GM21825 (cell line): Measurements from ENCODE around the gene GSTM2.
A peak's percentile ranks its signal among the peaks of the same experiment; 100 is the strongest.
"Not testable (repeated sequence)": the region's sequence is repeated elsewhere in the genome, so short reads cannot be mapped to it uniquely, and the experiment has no call there.

Experiments used
- ATAC-seq: cut with Tn5 transposase; IDR thresholded peaks from one replicate; pipeline ENCODE4 v1.9.1; 2021; ENCODE audit warnings: mild to moderate bottlenecking, moderate library complexity; ENCODE audit not compliant: unreplicated experiment

GSTM2 gene

GRCh38 chr1:109673861-109674260, 6.0 kb downstream of the GSTM2 start:
- ATAC-seq, result not testable (repeated sequence)

GRCh38 chr1:109676683-109677381, 9.0 kb downstream of the GSTM2 start:
- ATAC-seq, result not testable (repeated sequence)

- no peak for ATAC-seq
Observed at GRCh38 chr1:109677459-109677858, 9.6 kb downstream of the GSTM2 start.

- not testable (repeated sequence) for ATAC-seq
Observed at GRCh38 chr1:109678637-109679036, 10.8 kb downstream of the GSTM2 start.

- ATAC-seq, result not testable (repeated sequence)
Observed at GRCh38 chr1:109684777-109685176, 16.9 kb downstream of the GSTM2 start.

- not testable (repeated sequence) for ATAC-seq
Observed at GRCh38 chr1:109685399-109685798, 17.5 kb downstream of the GSTM2 start.

- not testable (repeated sequence) for ATAC-seq
Observed at GRCh38 chr1:109685890-109686289, 18.0 kb downstream of the GSTM2 start.

GRCh38 chr1:109687109-109687508, 19.3 kb downstream of the GSTM2 start:
- ATAC-seq, result peak; percentile 9

- peak; percentile 98 for ATAC-seq
Observed at GRCh38 chr1:109687641-109688499, 20.0 kb downstream of the GSTM2 start, which contains the start of gene GSTM1. Gene GSTM1, plus strand, starts transcription at chr1:109687817. Its CDS starts 57 bp downstream, at chr1:109687874.

- ATAC-seq, result no peak
Observed at GRCh38 chr1:109689844-109690405, 22.1 kb downstream of the GSTM2 start.

- ATAC-seq, result no peak
Observed at GRCh38 chr1:109691759-109692158, 23.9 kb downstream of the GSTM2 start.

GRCh38 chr1:109694400-109694799, 26.5 kb downstream of the GSTM2 start:
- not testable (repeated sequence) for ATAC-seq

- not testable (repeated sequence) for ATAC-seq
Observed at GRCh38 chr1:109695138-109695537, 27.3 kb downstream of the GSTM2 start.

- no peak for ATAC-seq
Observed at GRCh38 chr1:109697066-109697465, 29.2 kb downstream of the GSTM2 start.

- not testable (repeated sequence) for ATAC-seq
Observed at GRCh38 chr1:109697861-109698260, 30.0 kb downstream of the GSTM2 start.

GRCh38 chr1:109702940-109703339, 35.1 kb downstream of the GSTM2 start:
- ATAC-seq, result not testable (repeated sequence)

GRCh38 chr1:109704173-109704572, 36.3 kb downstream of the GSTM2 start:
- ATAC-seq, result no peak

- ATAC-seq, result no peak
Observed at GRCh38 chr1:109705411-109705810, 37.6 kb downstream of the GSTM2 start.

- ATAC-seq, result not testable (repeated sequence)
Observed at GRCh38 chr1:109708949-109709348, 41.1 kb downstream of the GSTM2 start.

- not testable (repeated sequence) for ATAC-seq
Observed at GRCh38 chr1:109709822-109710221, 42.0 kb downstream of the GSTM2 start.

- not testable (repeated sequence) for ATAC-seq
Observed at GRCh38 chr1:109711593-109712320, 43.9 kb downstream of the GSTM2 start, which contains the start of gene GSTM5. Gene GSTM5, plus strand, starts transcription at chr1:109712251. Its CDS starts 62 bp downstream, at chr1:109712313.
